HG02571 (cell line): ENCODE results near the gene DNAJA4.

Source experiments
- ATAC-seq: cut with Tn5 transposase; IDR thresholded peaks from one replicate; pipeline ENCODE4 v1.9.1; 2021; ENCODE audit warnings: mild to moderate bottlenecking, moderate library complexity; ENCODE audit not compliant: unreplicated experiment

DNAJA4 gene

GRCh38 chr15:78264304-78265136 lies at the start of gene DNAJA4:
Gene DNAJA4 (plus strand): TSS chr15:78264562. CDS start chr15:78264764, 202 bp downstream.
- no peak for ATAC-seq

- no peak for ATAC-seq
These were observed 47.9 kb upstream of the DNAJA4 start for GRCh38 chr15:78216276-78217104.

- ATAC-seq, result no peak
These were observed 43.6 kb upstream of the DNAJA4 start for GRCh38 chr15:78220713-78221112.

- no peak for ATAC-seq
These were observed 41.5 kb upstream of the DNAJA4 start for GRCh38 chr15:78222745-78223395.

GRCh38 chr15:78223396-78224022 lies 40.9 kb upstream of the DNAJA4 start:
- no peak for ATAC-seq

GRCh38 chr15:78224023-78224411 lies 40.3 kb upstream of the DNAJA4 start:
- ATAC-seq, result no peak

- no peak for ATAC-seq
These were observed 38.4 kb upstream of the DNAJA4 start for GRCh38 chr15:78225783-78226541.

GRCh38 chr15:78228356-78228996 lies 35.9 kb upstream of the DNAJA4 start:
- ATAC-seq, result no peak

- no peak for ATAC-seq
These were observed 34.6 kb upstream of the DNAJA4 start for GRCh38 chr15:78229431-78230406.

- ATAC-seq, result no peak
These were observed 31.4 kb upstream of the DNAJA4 start for GRCh38 chr15:78232951-78233350.

GRCh38 chr15:78233496-78233895 lies 30.9 kb upstream of the DNAJA4 start:
- no peak for ATAC-seq

GRCh38 chr15:78234515-78235040 lies 29.8 kb upstream of the DNAJA4 start, which contains the start of gene ACSBG1:
Gene ACSBG1 (minus strand): TSS chr15:78234565. CDS start chr15:78234501, 64 bp downstream.
- ATAC-seq, result no peak

- no peak for ATAC-seq
These were observed 27.9 kb upstream of the DNAJA4 start for GRCh38 chr15:78236491-78236890.

GRCh38 chr15:78237146-78237545 lies 27.2 kb upstream of the DNAJA4 start:
- ATAC-seq, result no peak

GRCh38 chr15:78239811-78240210 lies 24.6 kb upstream of the DNAJA4 start:
- ATAC-seq, result no peak

GRCh38 chr15:78241017-78241416 lies 23.3 kb upstream of the DNAJA4 start:
- ATAC-seq, result no peak

GRCh38 chr15:78242128-78242527 lies 22.2 kb upstream of the DNAJA4 start:
- no peak for ATAC-seq

GRCh38 chr15:78243058-78243457 lies 21.3 kb upstream of the DNAJA4 start:
- no peak for ATAC-seq
